AG08395 (cell line): ENCODE measurements around the gene UVSSA.
"Not testable (repeated sequence)": the region's sequence is repeated elsewhere in the genome, so short reads cannot be mapped to it uniquely, and the experiment has no call there.

Experiments
- DNase-seq: peaks from one replicate; pipeline ENCODE4 v3.0.0; 2012; ENCODE audit warnings: mixed read lengths, low spot score

UVSSA gene

GRCh38 chr4:1376841-1377605 is 30.0 kb downstream of the UVSSA start:
- DNase-seq, result no peak

DNA sequence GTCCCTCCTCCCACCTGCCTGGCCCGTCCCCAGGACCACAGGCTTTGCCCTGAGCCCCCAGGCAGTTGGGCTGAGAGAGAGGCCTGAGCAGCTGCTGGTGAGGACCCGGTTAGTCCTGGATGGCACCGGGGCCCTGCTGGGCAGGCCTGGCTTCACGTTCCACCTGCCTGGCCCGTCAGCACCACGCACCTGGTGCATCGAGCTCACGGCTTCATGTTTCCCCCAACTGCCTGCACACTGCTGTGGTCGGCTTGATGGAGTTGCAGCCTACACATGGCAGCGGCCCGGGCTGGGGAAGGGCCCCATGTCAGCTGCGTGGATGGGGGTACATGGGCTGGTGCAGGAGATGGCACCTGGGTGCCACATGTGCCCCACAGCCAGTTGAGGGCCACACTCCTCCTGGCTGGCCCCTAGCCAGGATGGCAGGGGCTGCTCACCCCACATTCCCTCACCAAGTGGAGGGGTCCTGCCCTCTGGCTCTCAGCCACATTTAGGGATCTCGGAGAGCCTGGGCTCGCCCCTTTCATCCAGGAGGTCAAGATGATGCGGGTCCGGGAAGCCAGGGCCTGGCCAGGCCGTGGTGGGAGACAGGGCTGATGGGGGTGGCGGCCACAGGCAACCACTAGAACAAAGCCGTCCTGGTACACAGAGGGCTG is 30.7 kb downstream of the UVSSA start:
- DNase-seq, result no peak

DNA sequence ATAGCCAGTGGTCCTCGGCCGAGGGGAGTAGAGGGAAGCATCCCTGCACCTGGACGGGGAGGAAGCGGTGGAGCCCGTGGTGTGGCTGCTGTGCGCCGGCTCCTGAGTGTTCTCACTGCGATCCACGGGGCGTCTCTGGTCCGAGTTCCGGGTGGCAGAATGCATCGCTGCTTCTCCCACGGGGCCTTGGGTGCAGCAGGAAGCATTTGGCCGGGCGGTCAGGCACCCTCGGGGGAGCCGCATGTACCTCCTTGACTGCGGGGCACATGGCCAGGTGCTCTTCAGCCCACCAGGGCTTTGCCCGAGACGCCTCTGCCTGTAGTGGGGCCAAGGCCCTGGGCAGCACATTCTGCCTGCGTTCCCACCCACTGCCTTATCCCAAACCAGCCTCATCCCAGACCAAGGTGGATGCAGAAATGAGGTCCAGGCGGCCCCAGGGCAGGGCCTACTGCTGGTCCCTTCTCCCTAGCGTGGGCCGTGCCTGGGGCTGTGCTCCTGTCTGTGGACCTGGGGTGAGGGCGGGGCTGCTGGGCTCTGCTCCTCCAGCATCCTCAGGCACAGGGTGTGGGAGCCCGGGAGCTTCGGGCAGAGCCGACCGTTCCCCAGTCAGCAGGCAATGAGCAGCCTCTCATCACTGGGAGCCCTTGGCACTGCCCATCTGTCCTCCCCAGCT is 31.7 kb downstream of the UVSSA start:
- no peak for DNase-seq

DNA sequence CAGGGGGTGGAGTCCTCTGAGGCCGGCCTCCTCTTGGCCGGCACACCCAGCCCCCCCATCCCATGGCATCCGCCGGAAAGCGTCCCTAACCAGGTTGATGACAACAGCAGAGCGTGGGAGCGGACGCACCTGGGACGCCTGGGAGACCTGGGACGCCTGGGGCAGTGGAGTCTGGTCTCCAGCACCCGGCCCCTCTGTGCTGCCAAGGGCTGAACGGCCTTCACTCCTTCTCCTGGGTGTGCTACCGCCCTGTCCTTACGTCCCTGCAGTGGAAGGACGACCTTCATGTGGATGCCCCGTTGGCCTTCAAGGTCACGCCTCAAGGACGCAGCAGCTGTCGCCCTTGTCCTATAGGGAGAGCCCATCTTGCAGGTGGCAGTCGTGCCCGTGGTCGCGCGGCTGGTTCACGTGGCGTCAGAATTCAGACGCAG is 32.4 kb downstream of the UVSSA start:
- no peak for DNase-seq

- no peak for DNase-seq
These were observed 32.9 kb downstream of the UVSSA start for GRCh38 chr4:1379801-1380331.

GRCh38 chr4:1380368-1381151 is 33.6 kb downstream of the UVSSA start:
- no peak for DNase-seq

DNA sequence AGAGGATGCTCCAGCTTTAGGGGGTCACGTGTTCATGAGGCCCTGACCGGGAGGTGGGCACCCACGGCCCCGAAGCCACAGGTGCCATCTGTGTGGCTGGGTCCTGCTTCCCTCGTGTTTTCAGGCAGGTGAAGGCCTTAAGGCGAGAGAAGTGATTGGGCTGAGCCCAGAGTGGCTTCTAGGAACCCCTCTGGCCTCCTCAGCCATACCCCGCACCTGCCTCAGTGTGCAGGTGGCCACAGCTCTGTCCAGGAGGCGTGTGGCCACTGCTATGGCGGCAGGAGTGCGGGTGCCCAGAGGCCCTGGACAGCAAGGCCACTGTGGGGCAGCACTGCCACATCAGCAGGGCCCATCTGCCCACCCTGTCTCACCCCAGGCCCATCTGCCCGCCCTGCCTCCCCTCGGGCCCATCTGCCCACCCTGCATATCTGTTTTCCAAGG is 34.2 kb downstream of the UVSSA start:
- DNase-seq, result no peak

GRCh38 chr4:1381944-1382541 is 35.0 kb downstream of the UVSSA start:
- no peak for DNase-seq

DNA sequence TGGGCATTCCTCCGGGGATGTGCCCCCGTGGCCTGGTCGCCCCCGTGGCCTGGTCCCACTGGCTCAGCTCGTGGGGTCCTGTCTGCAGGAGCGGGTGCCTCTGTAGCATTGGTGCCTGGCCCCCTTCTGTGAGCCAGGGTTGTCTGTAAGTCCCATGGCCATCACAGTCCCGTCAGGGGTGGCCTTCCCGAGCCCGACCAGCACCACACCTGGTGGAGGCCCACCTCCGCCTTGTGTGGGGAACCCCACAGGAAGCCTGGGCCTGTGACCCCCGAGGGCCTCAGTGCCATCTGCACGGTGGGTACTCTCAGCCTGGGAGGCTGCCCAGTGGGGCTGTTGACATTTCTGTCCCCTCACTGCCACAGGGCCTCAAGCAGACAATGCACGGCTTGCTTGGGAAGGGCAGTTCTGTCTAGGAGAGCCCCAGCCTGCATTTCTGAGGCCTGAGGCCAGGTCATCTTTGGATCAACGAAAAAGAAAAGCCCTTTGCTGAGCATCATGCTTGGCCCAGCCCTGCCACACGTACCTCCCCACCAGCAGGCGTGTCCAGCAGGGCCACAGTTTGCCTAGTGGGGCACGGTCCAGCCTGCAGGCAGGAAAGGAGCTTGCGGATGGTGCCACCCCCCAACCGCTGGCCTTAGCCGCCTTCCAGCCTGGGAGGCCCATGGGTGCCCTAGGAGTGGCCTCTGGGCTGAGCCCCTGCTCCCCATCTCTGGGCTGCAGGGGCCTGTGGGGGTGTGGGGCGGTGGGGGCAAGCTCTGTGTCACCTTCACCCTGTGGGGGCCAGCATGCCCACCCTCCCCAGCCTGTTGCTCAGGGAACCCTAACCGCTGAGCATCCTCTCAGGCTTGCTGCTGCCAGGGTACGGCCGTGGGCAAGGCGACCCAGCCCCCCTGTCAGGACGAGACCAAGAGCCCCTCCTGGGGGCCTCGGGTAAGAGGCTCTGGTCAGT is 36.0 kb downstream of the UVSSA start:
- no peak for DNase-seq

- no peak for DNase-seq
These were observed 37.0 kb downstream of the UVSSA start for GRCh38 chr4:1383728-1384591.

DNA sequence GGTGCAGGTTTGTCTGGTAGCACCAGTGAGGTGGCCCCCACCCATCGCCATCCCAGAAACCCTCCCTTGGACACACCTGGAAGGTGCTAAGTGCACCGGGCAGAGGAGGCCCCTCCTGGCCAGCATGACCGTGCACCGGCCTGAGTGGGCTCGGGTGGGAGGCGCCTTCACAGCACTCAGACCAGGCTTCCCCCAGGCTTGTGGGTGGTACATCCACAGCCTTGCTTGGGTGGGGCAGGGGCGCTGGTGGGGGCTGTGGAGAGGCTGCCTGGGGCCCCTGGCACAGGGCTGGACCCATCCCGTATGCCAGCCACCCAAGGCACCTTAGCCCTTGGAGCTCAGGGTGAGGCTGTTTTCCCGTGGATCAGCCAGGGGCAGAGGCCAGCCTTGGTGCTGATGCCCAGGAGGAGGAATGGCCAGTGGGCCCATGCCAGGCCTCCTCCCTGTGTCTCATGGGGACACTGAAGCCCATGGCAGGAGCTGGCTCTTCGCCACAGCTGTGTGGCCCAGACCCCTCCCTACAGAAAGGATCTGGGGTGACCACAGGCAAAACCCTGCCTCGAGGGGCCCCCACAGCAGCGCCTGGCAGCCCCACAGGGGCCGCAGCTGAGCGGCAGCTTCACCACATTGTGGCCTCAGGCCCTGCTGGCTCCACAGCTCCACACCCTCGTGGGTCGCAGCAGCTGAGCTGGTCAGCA is 37.8 kb downstream of the UVSSA start:
- DNase-seq, result no peak

- DNase-seq, result no peak
These were observed 38.6 kb downstream of the UVSSA start for GRCh38 chr4:1385373-1386340.

DNA sequence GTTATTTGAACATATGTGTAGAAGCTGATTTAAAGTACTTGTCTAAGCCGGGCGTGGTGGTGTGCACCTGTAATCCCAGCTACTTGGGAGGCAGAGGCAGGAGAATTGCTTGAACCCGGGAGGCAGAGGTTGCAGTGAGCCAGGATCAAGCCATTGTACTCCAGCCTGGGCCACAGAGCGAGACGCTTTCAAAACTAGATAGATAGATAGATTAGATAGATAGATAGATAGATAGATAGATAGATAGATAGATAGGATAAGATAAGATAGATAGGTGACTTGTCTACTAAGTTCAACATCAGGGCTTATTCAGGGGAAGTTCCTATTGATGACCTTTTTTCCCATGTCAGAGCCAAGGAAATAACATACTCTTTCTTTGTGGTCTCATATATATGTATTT is 46.4 kb downstream of the UVSSA start:
- DNase-seq, result not testable (repeated sequence)

DNA sequence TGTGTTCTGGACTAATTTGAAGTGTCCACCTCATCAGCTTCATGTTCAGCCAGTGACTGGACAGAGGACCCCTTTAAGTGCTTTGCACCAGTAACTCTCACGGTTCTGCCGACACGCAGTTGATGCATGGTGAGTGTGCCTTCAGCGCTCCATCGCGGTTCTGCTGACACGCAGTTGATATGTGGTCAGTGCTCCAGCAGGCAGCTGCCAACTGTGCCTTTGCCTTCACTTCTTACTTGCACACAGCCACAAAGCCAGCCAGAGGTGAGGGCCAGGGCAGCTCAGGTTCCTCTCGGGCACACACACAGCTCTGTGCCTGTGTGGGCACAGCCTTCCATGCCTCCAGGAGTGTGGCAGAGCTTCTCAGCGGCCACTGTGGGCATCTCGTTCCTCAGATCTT is 46.9 kb downstream of the UVSSA start:
- DNase-seq, result no peak

DNA sequence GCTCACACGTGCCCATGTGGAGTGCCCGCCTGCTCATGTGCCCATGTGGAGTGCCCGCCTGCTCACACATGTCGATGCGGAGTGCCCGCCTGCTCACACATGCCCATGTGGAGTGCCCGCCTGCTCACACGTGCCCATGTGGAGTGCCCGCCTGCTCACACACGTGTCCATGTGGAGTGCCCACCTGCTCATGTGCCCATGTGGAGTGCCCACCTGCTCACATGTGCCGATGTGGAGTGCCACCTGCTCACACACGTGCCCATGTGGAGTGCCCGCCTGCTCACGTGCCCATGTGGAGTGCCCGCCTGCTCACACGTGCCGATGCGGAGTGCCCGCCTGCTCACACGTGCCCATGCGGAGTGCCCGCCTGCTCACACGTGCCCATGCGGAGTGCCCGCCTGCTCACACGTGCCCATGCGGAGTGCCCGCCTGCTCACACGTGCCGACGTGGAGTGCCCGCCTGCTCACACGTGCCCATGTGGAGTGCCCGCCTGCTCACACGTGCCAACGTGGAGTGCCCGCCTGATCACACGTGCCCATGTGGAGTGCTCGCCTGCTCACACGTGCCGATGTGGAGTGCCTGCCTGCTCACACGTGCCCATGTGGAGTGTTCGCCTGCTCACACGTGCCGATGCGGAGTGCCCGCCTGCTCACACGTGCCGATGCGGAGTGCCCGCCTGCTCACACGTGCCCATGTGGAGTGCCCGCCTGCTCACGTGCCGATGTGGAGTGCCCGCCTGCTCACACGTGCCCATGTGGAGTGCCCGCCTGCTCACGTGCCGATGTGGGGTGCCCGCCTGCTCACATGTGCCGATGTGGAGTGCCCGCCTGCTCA is 47.8 kb downstream of the UVSSA start:
- DNase-seq, result not testable (repeated sequence)

- DNase-seq, result not testable (repeated sequence)
These were observed 48.4 kb downstream of the UVSSA start for GRCh38 chr4:1395389-1395820.
